Neural cell (in vitro differentiated cells): Measurements from ENCODE around the gene CCM2L. TPM values are rescaled to one million over a fixed set of nuclear protein-coding genes. Genes with fewer than 3 reads are reported as not detected.

Experiments used
- H2AFZ ChIP-seq: fragments of 200-600, 300-800 bp; sonication (generic), shearing (Covaris generic); 2 replicates; pipeline ENCODE4 v1.6.0; 2014; ENCODE audit warnings: low read depth, mild to moderate bottlenecking, antibody characterized with exemption, low read length, moderate library complexity
- H3F3A ChIP-seq: fragments of 200-600 bp; shearing (Covaris generic); 2 replicates; pipeline ENCODE4 v1.6.1; 2016; ENCODE audit warnings: mild to moderate bottlenecking, moderate library complexity, mixed read lengths, antibody characterized with exemption, low read length; ENCODE audit not compliant: insufficient read depth, poor library complexity, severe bottlenecking
- H3K27ac ChIP-seq: fragments of 200-600, 300-800 bp; sonication (generic), shearing (Covaris generic); 2 replicates; pipeline ENCODE4 v1.5.1; 2014; ENCODE audit warnings: mild to moderate bottlenecking, low read length, moderate library complexity
- H3K27me3 ChIP-seq: fragments of 300-800, 200-600 bp; sonication (generic), shearing (Covaris generic); 2 replicates; pipeline ENCODE4 v1.6.0; 2014; ENCODE audit warnings: mild to moderate bottlenecking, low read depth, low read length, moderate library complexity; ENCODE audit not compliant: insufficient read depth
- H3K36me3 ChIP-seq: fragments of 300-800, 200-600 bp; sonication (generic), shearing (Covaris generic); 2 replicates; pipeline ENCODE4 v1.5.1; 2014; ENCODE audit warnings: mild to moderate bottlenecking, antibody characterized with exemption, low read length, moderate library complexity; ENCODE audit not compliant: insufficient read depth
- H3K4me2 ChIP-seq: fragments of 300-800, 200-600 bp; sonication (generic), shearing (Covaris generic); 2 replicates; pipeline ENCODE4 v1.6.0; 2014; ENCODE audit warnings: mild to moderate bottlenecking, low read length
- H3K4me3 ChIP-seq: fragments of 300-800, 200-600 bp; sonication (generic), shearing (Covaris generic); 2 replicates; pipeline ENCODE4 v1.5.1; 2014; ENCODE audit warnings: mild to moderate bottlenecking, low read length, moderate library complexity
- H3K79me2 ChIP-seq: fragments of 200-600 bp; shearing (Covaris generic); replicated peaks from 2 replicates; pipeline ENCODE4 v1.6.0; 2014; ENCODE audit warnings: mild to moderate bottlenecking, low read length, moderate library complexity; ENCODE audit not compliant: insufficient read depth
- H3K9ac ChIP-seq: fragments of 300-800, 200-600 bp; sonication (generic), shearing (Covaris generic); 2 replicates; pipeline ENCODE4 v1.6.1; 2016; ENCODE audit warnings: mild to moderate bottlenecking, low read length, mixed read lengths
- H3K9me2 ChIP-seq: fragments of 200-600 bp; shearing (Covaris generic); 2 replicates; pipeline ENCODE4 v1.6.1; 2016; ENCODE audit warnings: mild to moderate bottlenecking, low read length, mixed read lengths; ENCODE audit not compliant: insufficient read depth
- H3K9me3 ChIP-seq: fragments of 200-600, 300-800 bp; sonication (generic), shearing (Covaris generic); 2 replicates; pipeline ENCODE4 v1.6.1; 2016; ENCODE audit warnings: mild to moderate bottlenecking, mixed run types, low read length, moderate library complexity, mixed read lengths
- H4K20me1 ChIP-seq: fragments of 200-600 bp; shearing (Covaris generic); 2 replicates; pipeline ENCODE4 v1.6.1; 2016; ENCODE audit warnings: mild to moderate bottlenecking, mixed run types; ENCODE audit not compliant: insufficient read depth
- CTCF ChIP-seq: fragments of 450-650 bp; IDR thresholded peaks from 2 replicates; pipeline ENCODE4 v1.5.1; 2014; ENCODE audit warnings: antibody characterized with exemption, mild to moderate bottlenecking, moderate library complexity; ENCODE audit not compliant: poor library complexity, severe bottlenecking
- EP300 ChIP-seq: fragments of 450-650 bp; conservative IDR thresholded peaks from 2 replicates; pipeline ENCODE4 v1.6.1; 2014; ENCODE audit warnings: antibody characterized with exemption, mild to moderate bottlenecking, moderate library complexity; ENCODE audit not compliant: poor library complexity, severe bottlenecking
- EZH2 ChIP-seq: fragments of 200-600, 300-800 bp; shearing (Covaris generic), sonication (generic); IDR thresholded peaks from 2 replicates; pipeline ENCODE4 v1.6.1; 2014; ENCODE audit warnings: antibody characterized with exemption, low read length, borderline replicate concordance, mild to moderate bottlenecking; ENCODE audit not compliant: insufficient read depth, poor library complexity, severe bottlenecking
- MXI1 ChIP-seq: fragments of 450-650 bp; conservative IDR thresholded peaks from 2 replicates; pipeline ENCODE4 v1.6.1; 2014; ENCODE audit warnings: antibody characterized with exemption, mild to moderate bottlenecking; ENCODE audit not compliant: poor library complexity, severe bottlenecking
- POLR2AphosphoS5 ChIP-seq: IDR thresholded peaks from 2 replicates; pipeline ENCODE4 v1.6.1; 2012
- RAD21 ChIP-seq: fragments of 450-650 bp; conservative IDR thresholded peaks from 2 replicates; pipeline ENCODE4 v1.6.1; 2014; ENCODE audit warnings: antibody characterized with exemption, mild to moderate bottlenecking, moderate library complexity
- SMC3 ChIP-seq: fragments of 450-650 bp; conservative IDR thresholded peaks from 2 replicates; pipeline ENCODE4 v1.6.1; 2014; ENCODE audit warnings: antibody characterized with exemption, mild to moderate bottlenecking, moderate library complexity; ENCODE audit not compliant: poor library complexity
- TAF1 ChIP-seq: IDR thresholded peaks from 2 replicates; pipeline ENCODE4 v1.6.1; 2012; ENCODE audit warnings: low read depth
- polyA minus RNA-seq: library from RNA; depleted of rRNA, polyadenylated mRNA; stranded (reverse); fragments of >200 nt; gene quantifications from 2 replicates; pipeline ENCODE4 v1.2.3, GENCODE V29; 2014
- polyA plus RNA-seq: library from polyadenylated mRNA; depleted of rRNA; stranded (reverse); fragments of >200 nt; gene quantifications from 2 replicates; pipeline ENCODE4 v1.2.3, GENCODE V29; 2014
- TF ChIP-seq, protein P1 (sequence below): IDR thresholded peaks from 2 replicates; pipeline ENCODE4 v1.6.1; 2012; ENCODE audit warnings: borderline replicate concordance

Gene CCM2L
- 1.5 and 3.0 TPM in 2 replicates for polyA plus RNA-seq
- 1.7 and 2.2 TPM in 2 replicates for polyA minus RNA-seq

DNA sequence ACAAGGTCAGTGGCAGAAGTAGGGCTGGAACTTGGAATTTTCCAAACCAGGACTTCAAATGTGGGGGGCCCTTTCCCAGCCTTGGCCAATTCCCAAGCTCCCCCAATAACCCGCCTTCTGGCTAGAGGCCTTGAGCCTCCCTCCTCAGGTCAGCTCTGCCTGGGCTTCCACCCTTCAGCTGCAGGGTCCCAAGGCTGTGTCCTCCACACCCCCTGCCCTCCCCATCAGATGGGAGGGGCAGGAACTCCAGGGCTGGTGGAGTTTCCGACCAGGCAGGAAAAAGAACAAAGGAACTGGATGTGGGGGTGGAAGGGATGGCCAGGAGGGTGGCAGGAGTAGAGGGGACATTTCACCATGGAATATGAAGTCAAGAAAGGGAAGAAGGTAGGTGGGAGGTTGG, at the start of gene CCM2L:
CCM2L (plus strand) TSS at position 338 of the 400 bp plus-strand sequence; CDS start at position 355, 17 bp downstream.
- H3K27me3 ChIP-seq = no peaks in the 10 kb centered on the region
- no peak within 1 kb of the TSS for H3K27ac ChIP-seq

GRCh38 chr20:31962761-31963160, 47.5 kb upstream of the CCM2L start:
- peaks cover 9% of the 10 kb centered on the region for H3K79me2 ChIP-seq
- H3K9ac ChIP-seq = no peak overlapping the region
- no peaks in the 10 kb centered on the region for H3K36me3 ChIP-seq
- no peak overlapping the region for H3K4me2 ChIP-seq
- H3K27ac ChIP-seq = no peak overlapping the region
- peaks cover 24% of the 10 kb centered on the region for H3K27me3 ChIP-seq
- no peak overlapping the region for H2AFZ ChIP-seq
- H3F3A ChIP-seq = peaks cover 8% of the 10 kb centered on the region
- H3K9me2 ChIP-seq = no peaks in the 10 kb centered on the region
- no peaks in the 10 kb centered on the region for H3K9me3 ChIP-seq
- no peaks in the 10 kb centered on the region for H4K20me1 ChIP-seq
- TF ChIP-seq TAF1 = no peak
- TF ChIP-seq EP300 = no peak
- no peak for TF ChIP-seq MXI1
- TF ChIP-seq, protein P1, sequence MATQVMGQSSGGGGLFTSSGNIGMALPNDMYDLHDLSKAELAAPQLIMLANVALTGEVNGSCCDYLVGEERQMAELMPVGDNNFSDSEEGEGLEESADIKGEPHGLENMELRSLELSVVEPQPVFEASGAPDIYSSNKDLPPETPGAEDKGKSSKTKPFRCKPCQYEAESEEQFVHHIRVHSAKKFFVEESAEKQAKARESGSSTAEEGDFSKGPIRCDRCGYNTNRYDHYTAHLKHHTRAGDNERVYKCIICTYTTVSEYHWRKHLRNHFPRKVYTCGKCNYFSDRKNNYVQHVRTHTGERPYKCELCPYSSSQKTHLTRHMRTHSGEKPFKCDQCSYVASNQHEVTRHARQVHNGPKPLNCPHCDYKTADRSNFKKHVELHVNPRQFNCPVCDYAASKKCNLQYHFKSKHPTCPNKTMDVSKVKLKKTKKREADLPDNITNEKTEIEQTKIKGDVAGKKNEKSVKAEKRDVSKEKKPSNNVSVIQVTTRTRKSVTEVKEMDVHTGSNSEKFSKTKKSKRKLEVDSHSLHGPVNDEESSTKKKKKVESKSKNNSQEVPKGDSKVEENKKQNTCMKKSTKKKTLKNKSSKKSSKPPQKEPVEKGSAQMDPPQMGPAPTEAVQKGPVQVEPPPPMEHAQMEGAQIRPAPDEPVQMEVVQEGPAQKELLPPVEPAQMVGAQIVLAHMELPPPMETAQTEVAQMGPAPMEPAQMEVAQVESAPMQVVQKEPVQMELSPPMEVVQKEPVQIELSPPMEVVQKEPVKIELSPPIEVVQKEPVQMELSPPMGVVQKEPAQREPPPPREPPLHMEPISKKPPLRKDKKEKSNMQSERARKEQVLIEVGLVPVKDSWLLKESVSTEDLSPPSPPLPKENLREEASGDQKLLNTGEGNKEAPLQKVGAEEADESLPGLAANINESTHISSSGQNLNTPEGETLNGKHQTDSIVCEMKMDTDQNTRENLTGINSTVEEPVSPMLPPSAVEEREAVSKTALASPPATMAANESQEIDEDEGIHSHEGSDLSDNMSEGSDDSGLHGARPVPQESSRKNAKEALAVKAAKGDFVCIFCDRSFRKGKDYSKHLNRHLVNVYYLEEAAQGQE = no peak
- TF ChIP-seq SMC3 = no peak
- no peak for TF ChIP-seq CTCF
- TF ChIP-seq RAD21 = no peak
- H3K4me3 ChIP-seq = no peak overlapping the region

More for the DNA sequence above, at the start of gene CCM2L:
- Histone ChIP-seq H3F3A (no peaks in the 10 kb centered on the region), H4K20me1 (no peaks in the 10 kb centered on the region), H3K9me3 (no peaks in the 10 kb centered on the region), H3K4me2 (no peak within 1 kb of the TSS), H2AFZ (no peak within 1 kb of the TSS), H3K79me2 (no peaks in the 10 kb centered on the region), H3K4me3 (no peak within 1 kb of the TSS), H3K9ac (no peak within 1 kb of the TSS), H3K9me2 (no peaks in the 10 kb centered on the region), H3K36me3 (no peaks in the 10 kb centered on the region)
- no peak for TF ChIP-seq CTCF
- TF ChIP-seq EP300 = no peak
- TF ChIP-seq, protein P1 = no peak
- no peak for TF ChIP-seq TAF1
- TF ChIP-seq RAD21 = no peak
- no peak for TF ChIP-seq SMC3
- TF ChIP-seq POLR2AphosphoS5 = no peak
- no peak for TF ChIP-seq EZH2
- no peak for TF ChIP-seq MXI1
